Stimulated activated memory B cell treated with anti-CD40 and anti-IgM and Interleukin-4, amounts not matched to agents 10 μg/mL and 1 μg/mL and 100 μg/mL, for 72 hours (primary cell): ENCODE data around the gene MYBPC3.
A peak's percentile ranks its signal among the peaks of the same experiment; 100 is the strongest.

Experiments used
- ATAC-seq: fragments of 150-1000 bp; cut with Tn5 transposase; 2 replicates; pipeline ENCODE4 v1.10.0; 2021
- H3K27ac Mint-ChIP-seq: one replicate; pipeline ENCODE4 v1.8.0; 2022; ENCODE audit warnings: mild to moderate bottlenecking, mixed read lengths
- H3K27me3 Mint-ChIP-seq: one replicate; pipeline ENCODE4 v1.8.0; 2022; ENCODE audit warnings: mixed read lengths
- H3K36me3 Mint-ChIP-seq: one replicate; pipeline ENCODE4 v1.8.0; 2022; ENCODE audit warnings: mixed read lengths
- H3K4me1 Mint-ChIP-seq: one replicate; pipeline ENCODE4 v1.8.0; 2022; ENCODE audit warnings: mixed read lengths
- H3K4me3 Mint-ChIP-seq: one replicate; pipeline ENCODE4 v1.8.0; 2022; ENCODE audit warnings: mild to moderate bottlenecking, moderate library complexity, mixed read lengths
- H3K9me3 Mint-ChIP-seq: one replicate; pipeline ENCODE4 v1.8.0; 2022; ENCODE audit warnings: mixed read lengths

The MYBPC3 gene

GRCh38 chr11:47352556-47352955 is at the start of gene MYBPC3:
Gene MYBPC3 (minus strand): TSS chr11:47352702. CDS start chr11:47352647, 55 bp downstream.
- H3K27ac Mint-ChIP-seq = no peak within 1 kb of the TSS
- ATAC-seq = no peak
- no peaks in the 10 kb centered on the region for H3K9me3 Mint-ChIP-seq
- no peaks in the 10 kb centered on the region for H3K27me3 Mint-ChIP-seq
- no peaks in the 10 kb centered on the region for H3K4me1 Mint-ChIP-seq
- peaks cover 8% of the 10 kb centered on the region for H3K36me3 Mint-ChIP-seq
- no peak within 1 kb of the TSS for H3K4me3 Mint-ChIP-seq

GRCh38 chr11:47400768-47401279 is 48.3 kb upstream of the MYBPC3 start:
- H3K27me3 Mint-ChIP-seq = no peaks in the 10 kb centered on the region
- peak overlapping the region; percentile 79 for H3K4me3 Mint-ChIP-seq
- H3K4me1 Mint-ChIP-seq = peaks cover 52% of the 10 kb centered on the region
- peak; percentile 82 for ATAC-seq
- no peaks in the 10 kb centered on the region for H3K36me3 Mint-ChIP-seq
- H3K9me3 Mint-ChIP-seq = no peaks in the 10 kb centered on the region
- H3K27ac Mint-ChIP-seq = peak overlapping the region; percentile 97

- H3K27me3 Mint-ChIP-seq = no peaks in the 10 kb centered on the region
- H3K36me3 Mint-ChIP-seq = no peaks in the 10 kb centered on the region
- peak overlapping the region; percentile 97 for H3K27ac Mint-ChIP-seq
- peak overlapping the region; percentile 79 for H3K4me3 Mint-ChIP-seq
- no peaks in the 10 kb centered on the region for H3K9me3 Mint-ChIP-seq
- peaks cover 59% of the 10 kb centered on the region for H3K4me1 Mint-ChIP-seq
- ATAC-seq = peak; percentile 89
Observed at GRCh38 chr11:47399860-47400767, 47.6 kb upstream of the MYBPC3 start.

GRCh38 chr11:47398551-47398950 is 46.0 kb upstream of the MYBPC3 start:
- peak overlapping the region; percentile 97 for H3K27ac Mint-ChIP-seq
- no peak for ATAC-seq
- no peaks in the 10 kb centered on the region for H3K9me3 Mint-ChIP-seq
- no peaks in the 10 kb centered on the region for H3K27me3 Mint-ChIP-seq
- H3K36me3 Mint-ChIP-seq = no peaks in the 10 kb centered on the region
- peaks cover 70% of the 10 kb centered on the region for H3K4me1 Mint-ChIP-seq
- no peak overlapping the region for H3K4me3 Mint-ChIP-seq

DNA sequence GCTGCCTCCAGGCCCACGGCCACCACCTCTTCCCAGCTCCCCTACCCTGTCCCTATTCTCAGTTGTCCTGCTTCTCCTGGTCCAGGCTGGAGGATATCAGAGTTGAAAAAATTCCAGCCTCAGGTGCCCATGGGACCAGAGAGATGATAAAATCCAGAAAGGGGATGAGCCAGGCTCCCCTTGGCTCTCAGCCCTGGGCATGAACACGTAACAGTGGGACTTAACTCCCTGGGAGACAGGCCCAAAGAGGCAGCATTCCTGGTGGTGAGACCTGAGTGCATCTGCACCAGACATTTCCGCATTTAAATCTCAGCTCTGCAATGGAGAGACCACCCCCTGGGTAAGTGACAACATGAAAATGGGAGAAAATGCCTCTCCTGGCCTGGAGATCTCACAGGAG is 45.5 kb upstream of the MYBPC3 start:
- H3K4me1 Mint-ChIP-seq = peaks cover 72% of the 10 kb centered on the region
- H3K27me3 Mint-ChIP-seq = no peaks in the 10 kb centered on the region
- H3K27ac Mint-ChIP-seq = peak overlapping the region; percentile 97
- no peak for ATAC-seq
- H3K9me3 Mint-ChIP-seq = no peaks in the 10 kb centered on the region
- H3K4me3 Mint-ChIP-seq = no peak overlapping the region
- H3K36me3 Mint-ChIP-seq = no peaks in the 10 kb centered on the region

DNA sequence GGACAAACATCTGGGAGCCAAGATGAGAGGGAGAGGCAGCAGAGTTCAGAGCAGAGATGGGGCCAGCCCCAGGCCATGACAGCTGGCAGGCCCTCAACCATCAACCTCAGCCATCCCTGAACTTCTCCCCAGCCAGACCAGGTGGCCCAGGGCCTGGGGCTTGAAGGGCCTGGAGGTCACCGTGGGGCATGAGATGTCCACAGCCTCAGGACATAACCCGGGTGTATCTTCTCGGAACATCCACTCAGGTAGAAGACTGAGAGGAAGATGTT is 43.5 kb upstream of the MYBPC3 start:
- Mint-ChIP-seq H3K27me3 (no peaks in the 10 kb centered on the region), H3K4me1 (peaks cover 77% of the 10 kb centered on the region), H3K4me3 (no peak overlapping the region), H3K27ac (peak overlapping the region; percentile 98), H3K36me3 (no peaks in the 10 kb centered on the region), H3K9me3 (no peaks in the 10 kb centered on the region)
- ATAC-seq = no peak

DNA sequence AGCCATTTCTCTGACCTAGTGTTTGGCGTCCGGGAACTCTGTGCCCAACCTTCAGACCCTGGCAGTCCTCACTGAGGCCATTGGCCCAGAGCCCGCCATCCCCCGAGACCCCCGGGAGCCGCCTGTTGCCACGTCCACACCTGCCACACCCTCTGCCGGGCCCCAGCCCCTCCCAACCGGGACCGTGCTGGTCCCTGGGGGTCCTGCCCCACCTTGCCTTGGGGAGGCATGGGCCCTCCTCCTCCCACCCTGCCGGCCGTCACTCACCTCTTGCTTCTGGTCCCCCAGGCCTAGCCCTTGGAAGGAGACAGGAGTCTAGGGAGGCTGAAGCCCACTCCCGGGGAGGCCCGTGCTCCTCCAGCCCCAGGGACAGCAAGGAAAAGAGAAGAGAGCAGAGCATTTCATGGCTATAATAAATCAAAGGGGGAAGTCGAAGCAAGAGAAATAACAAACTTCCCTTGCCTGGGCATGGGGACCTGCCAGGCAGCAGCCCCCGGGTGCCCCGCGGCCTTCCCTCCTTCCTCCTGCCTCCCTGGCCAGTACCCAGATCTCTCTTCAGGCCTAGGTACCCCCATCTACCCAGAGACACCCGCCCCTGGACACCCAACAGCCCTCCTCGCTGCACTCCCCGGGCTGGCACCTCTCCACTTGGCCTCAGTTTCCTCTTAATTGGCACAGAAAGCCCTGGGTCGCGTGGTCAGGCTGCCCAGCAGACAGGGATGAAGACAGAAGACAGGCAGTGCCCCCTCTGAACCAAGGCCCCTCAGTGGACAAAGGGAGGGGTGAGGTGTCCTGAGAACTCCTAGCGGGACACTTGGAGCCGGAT is 42.9 kb upstream of the MYBPC3 start:
- Mint-ChIP-seq H3K36me3 (no peaks in the 10 kb centered on the region), H3K4me3 (peak overlapping the region; percentile 72), H3K27me3 (no peaks in the 10 kb centered on the region), H3K9me3 (no peaks in the 10 kb centered on the region), H3K4me1 (peaks cover 77% of the 10 kb centered on the region), H3K27ac (peak overlapping the region; percentile 98)
- ATAC-seq = peak; percentile 25

DNA sequence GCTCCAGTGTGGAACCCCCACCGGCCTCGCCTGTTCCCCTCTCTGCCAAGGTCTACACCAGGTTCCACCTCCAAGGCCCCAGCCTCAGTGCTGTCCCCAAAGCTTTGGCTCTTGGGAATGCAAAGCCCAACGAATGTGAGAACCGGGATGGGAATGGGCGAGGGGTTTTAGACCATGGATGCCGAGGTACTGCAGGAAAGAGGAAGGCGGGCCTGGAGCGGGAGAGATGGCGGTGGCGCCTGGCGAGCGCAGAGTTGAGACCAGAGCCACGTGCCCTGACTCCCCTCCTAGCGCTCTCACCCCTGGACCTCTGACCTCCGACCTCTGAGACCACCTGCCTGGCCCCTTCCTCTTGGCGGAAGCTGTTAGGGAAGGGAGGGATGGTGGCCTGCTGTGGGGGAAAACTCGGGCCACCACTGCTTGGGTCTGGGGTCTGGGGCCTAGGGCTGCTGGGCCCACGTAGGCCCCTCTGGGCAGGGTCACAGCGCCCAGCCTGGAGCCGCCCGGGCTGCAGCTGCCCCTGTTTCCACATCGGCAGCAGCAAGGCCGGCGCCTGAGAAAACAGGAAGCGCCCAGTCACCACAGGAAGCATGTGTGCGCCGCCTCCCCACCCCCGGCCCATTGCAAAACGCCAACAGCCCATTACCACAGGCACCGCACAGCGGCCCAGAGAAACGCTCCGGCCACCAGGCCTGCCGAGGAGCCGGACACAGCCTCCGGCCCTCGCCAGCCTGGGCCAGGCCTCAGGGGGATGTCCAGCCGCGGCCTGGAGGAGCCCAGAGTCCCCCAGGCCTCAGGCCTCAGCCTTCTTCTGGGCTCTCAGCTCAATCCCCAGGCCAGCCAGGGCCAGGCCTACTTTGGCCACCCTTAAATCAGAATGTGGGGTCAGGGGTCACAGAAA is 42.1 kb upstream of the MYBPC3 start:
- H3K4me1 Mint-ChIP-seq = peaks cover 79% of the 10 kb centered on the region
- H3K36me3 Mint-ChIP-seq = no peaks in the 10 kb centered on the region
- ATAC-seq = peak; percentile 77
- no peaks in the 10 kb centered on the region for H3K9me3 Mint-ChIP-seq
- H3K27me3 Mint-ChIP-seq = no peaks in the 10 kb centered on the region
- H3K4me3 Mint-ChIP-seq = peak overlapping the region; percentile 53
- peak overlapping the region; percentile 98 for H3K27ac Mint-ChIP-seq

GRCh38 chr11:47394050-47394321 is 41.5 kb upstream of the MYBPC3 start:
- ATAC-seq = no peak
- Mint-ChIP-seq H3K9me3 (no peaks in the 10 kb centered on the region), H3K36me3 (no peaks in the 10 kb centered on the region), H3K4me3 (peak overlapping the region; percentile 53), H3K4me1 (peaks cover 80% of the 10 kb centered on the region), H3K27me3 (no peaks in the 10 kb centered on the region), H3K27ac (peak overlapping the region; percentile 98)

- H3K9me3 Mint-ChIP-seq = no peaks in the 10 kb centered on the region
- no peak for ATAC-seq
- peak overlapping the region; percentile 98 for H3K27ac Mint-ChIP-seq
- no peaks in the 10 kb centered on the region for H3K27me3 Mint-ChIP-seq
- no peaks in the 10 kb centered on the region for H3K36me3 Mint-ChIP-seq
- H3K4me1 Mint-ChIP-seq = peaks cover 76% of the 10 kb centered on the region
- no peak overlapping the region for H3K4me3 Mint-ChIP-seq
Observed at GRCh38 chr11:47393163-47394049, 40.9 kb upstream of the MYBPC3 start.

- Mint-ChIP-seq H3K36me3 (no peaks in the 10 kb centered on the region), H3K4me3 (no peak overlapping the region), H3K9me3 (no peaks in the 10 kb centered on the region), H3K27ac (peak overlapping the region; percentile 98), H3K4me1 (peaks cover 71% of the 10 kb centered on the region), H3K27me3 (no peaks in the 10 kb centered on the region)
- no peak for ATAC-seq
Observed at GRCh38 chr11:47392546-47393162, 40.2 kb upstream of the MYBPC3 start.

DNA sequence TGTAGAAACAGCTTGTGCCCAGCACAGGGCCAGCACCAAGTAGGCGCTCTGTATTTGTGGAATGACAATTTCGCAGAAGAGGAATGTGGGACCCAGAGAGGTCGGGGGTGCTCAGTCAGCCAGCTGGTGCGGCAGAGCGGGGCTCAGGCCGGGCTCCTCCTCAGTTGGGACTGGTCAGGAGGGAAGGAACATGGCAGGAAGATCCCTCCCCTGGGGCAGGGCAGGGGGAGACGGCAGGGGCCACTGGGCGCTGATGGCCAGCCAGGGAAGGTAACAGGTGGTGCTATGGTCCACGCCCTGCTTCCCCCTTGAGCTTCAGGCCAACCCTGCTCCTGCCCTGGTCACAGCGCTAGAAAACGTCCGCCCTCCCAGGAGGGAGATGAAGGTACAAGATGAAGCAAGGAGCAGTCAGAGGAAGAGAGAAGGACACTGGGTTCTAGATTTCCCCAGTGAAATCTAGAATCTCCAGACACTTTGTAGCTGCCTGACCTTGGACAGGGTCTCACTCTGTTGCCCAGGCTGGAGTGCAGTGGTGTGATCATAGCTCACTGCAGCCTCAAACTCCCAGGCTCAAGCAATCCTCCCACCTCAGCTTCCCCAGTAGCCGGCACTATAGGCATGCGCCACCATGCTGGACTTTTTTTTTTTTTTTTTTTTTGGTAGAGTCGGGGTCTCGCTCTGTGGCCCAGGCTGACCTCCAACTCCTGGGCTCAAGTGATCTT is 39.4 kb upstream of the MYBPC3 start:
- peaks cover 65% of the 10 kb centered on the region for H3K4me1 Mint-ChIP-seq
- no peaks in the 10 kb centered on the region for H3K9me3 Mint-ChIP-seq
- no peak overlapping the region for H3K4me3 Mint-ChIP-seq
- peak overlapping the region; percentile 98 for H3K27ac Mint-ChIP-seq
- no peaks in the 10 kb centered on the region for H3K36me3 Mint-ChIP-seq
- ATAC-seq = no peak
- H3K27me3 Mint-ChIP-seq = no peaks in the 10 kb centered on the region

GRCh38 chr11:47391077-47391583 is 38.6 kb upstream of the MYBPC3 start:
- peaks cover 65% of the 10 kb centered on the region for H3K4me1 Mint-ChIP-seq
- H3K4me3 Mint-ChIP-seq = peak overlapping the region; percentile 33
- peak; percentile 74 for ATAC-seq
- H3K36me3 Mint-ChIP-seq = no peaks in the 10 kb centered on the region
- H3K27me3 Mint-ChIP-seq = no peaks in the 10 kb centered on the region
- H3K27ac Mint-ChIP-seq = peak overlapping the region; percentile 98
- H3K9me3 Mint-ChIP-seq = no peaks in the 10 kb centered on the region
